Heart left ventricle (tissue), 13 donors: ENCODE results near the gene UBQLN4.

Experiments
- POLR2A ChIP-seq, 2 donors: fragments of 450-650 bp; IDR thresholded peaks; one replicate each; pipeline ENCODE4 v1.6.1; 2017; ENCODE audit warnings: antibody characterized with exemption in 2 of 2, mild to moderate bottlenecking in 2 of 2, moderate library complexity in 2 of 2
- TF ChIP-seq, protein P1 (sequence below), 12 donors: fragments of 200-600 bp; sonication (generic) in 4 of 12; IDR thresholded peaks; one replicate each; pipeline versions ENCODE4 v1.5.0 to v1.8.0; 2018 to 2022; ENCODE audit warnings: antibody characterized with exemption in 12 of 12, mild to moderate bottlenecking in 5 of 12
- donor health status: ischemic (EF 13 %, LVEDD 7.1; RV severe dilation, severe dysfunction).
- donor health status: DM: no; HTN: yes; CAD: no.
- donor health status: DM: no; HTN: no; CAD: no.
- donor health status: ischemic (EF 25% LVEDD 6.9; RV normal size, moderate dysfunction).
- donor health status: ischemic (EF 25% LVEDD 5.7; RV mildly dilated, moderate dysfunction).
- donor health status: ischemic (EF 35%, LVEDD 5.7; RV mildly dilated, moderate dysfunction).
- donor health status: nonischemic (EF 11% LVEDD 7.7; RV severe dilation, severe dysfunction).
- donor health status: DM: yes; HTN: yes; CAD: no.
- donor health status: PGD.
- donor health status: ischemic (EF 29% LVEDD 5.4; RV normal size, mild dysfunction).
- donor health status: nonischemic (EF 23%, LVEDD 6.1; RV moderate dilation, normal function).

GRCh38 chr1:156086256-156086662, 32.7 kb upstream of the UBQLN4 start:
- TF ChIP-seq POLR2A (IDR thresholded peaks at IDR 0.05), result no peak
- TF ChIP-seq, protein P1, sequence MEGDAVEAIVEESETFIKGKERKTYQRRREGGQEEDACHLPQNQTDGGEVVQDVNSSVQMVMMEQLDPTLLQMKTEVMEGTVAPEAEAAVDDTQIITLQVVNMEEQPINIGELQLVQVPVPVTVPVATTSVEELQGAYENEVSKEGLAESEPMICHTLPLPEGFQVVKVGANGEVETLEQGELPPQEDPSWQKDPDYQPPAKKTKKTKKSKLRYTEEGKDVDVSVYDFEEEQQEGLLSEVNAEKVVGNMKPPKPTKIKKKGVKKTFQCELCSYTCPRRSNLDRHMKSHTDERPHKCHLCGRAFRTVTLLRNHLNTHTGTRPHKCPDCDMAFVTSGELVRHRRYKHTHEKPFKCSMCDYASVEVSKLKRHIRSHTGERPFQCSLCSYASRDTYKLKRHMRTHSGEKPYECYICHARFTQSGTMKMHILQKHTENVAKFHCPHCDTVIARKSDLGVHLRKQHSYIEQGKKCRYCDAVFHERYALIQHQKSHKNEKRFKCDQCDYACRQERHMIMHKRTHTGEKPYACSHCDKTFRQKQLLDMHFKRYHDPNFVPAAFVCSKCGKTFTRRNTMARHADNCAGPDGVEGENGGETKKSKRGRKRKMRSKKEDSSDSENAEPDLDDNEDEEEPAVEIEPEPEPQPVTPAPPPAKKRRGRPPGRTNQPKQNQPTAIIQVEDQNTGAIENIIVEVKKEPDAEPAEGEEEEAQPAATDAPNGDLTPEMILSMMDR (IDR thresholded peaks at IDR 0.05), result no peak
